Fibroblast of skin of left biceps (primary cell): ENCODE results near the gene COPS4.

Source experiments
- DNase-seq, 2 experiments: peaks; one replicate each; pipeline ENCODE4 v3.0.0-alpha.2; 2013; ENCODE audit warnings: low read depth in 2 of 2

COPS4 gene

GRCh38 chr4:83121246-83121645 is 86.3 kb downstream of the COPS4 start:
- DNase-seq, result no peak

GRCh38 chr4:83124111-83124780 is 89.3 kb downstream of the COPS4 start:
- DNase-seq, result no peak
